ENCODE data around the gene IFT88. TPM values are rescaled to one million over a fixed set of nuclear protein-coding genes. Genes with fewer than 3 reads are reported as not detected.

The IFT88 gene
- total and polyA plus RNA-seq, 2 of the 4 experiments (the other 2 are of a cell fraction): 5.5 to 8.6 TPM

DNA sequence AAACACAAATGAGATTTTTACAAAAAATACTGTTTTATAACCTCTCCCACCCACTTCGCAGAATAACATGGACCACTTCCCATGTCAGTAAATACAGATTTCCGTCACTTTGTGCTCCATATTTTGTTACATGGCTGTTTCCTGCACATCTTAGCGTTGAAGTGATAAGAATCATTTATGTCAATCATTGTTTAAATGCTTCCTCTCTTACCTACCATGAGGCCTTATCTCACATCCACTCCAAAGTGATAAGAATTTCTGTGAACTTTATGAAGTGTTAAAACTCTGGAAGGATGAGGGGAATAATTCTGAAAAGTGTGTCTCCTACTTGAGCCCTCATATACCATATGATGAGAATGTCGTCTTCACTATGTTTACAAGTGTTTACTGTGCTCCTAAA, 100.0 kb downstream of the IFT88 start:
- H2AK5ac ChIP-seq (ENCODE audit: low read depth, low read length): no peak overlapping the region
- CTCF ChIA-PET: no interaction called here
- intact Hi-C loops (cut with micrococcal nuclease): no loop called here

More for the DNA sequence above, 100.0 kb downstream of the IFT88 start:
- Histone ChIP-seq H3K27me3 (ENCODE audit: control insufficient read depth, insufficient read depth, low read length) (no peaks in the 10 kb centered on the region), H3K23ac (ENCODE audit: low read depth, low read length) (no peak overlapping the region), H2AFZ (replicated peaks; ENCODE audit: low read length, poor library complexity) (no peak overlapping the region), H3K9me3 (ENCODE audit: control insufficient read depth, insufficient read depth, low read length) (no peaks in the 10 kb centered on the region), H3K4me3 (ENCODE audit: insufficient read depth, low read depth, low read length) (no peak overlapping the region), H2BK5ac (ENCODE audit: low read depth, low read length, poor library complexity, severe bottlenecking) (no peak overlapping the region), H3K4me1 (ENCODE audit: control insufficient read depth, insufficient read depth, low read length) (peaks cover 2% of the 10 kb centered on the region; the same call in 1 of the 2 replicates), H3K14ac (replicated peaks; ENCODE audit: low read depth, low read length) (no peak overlapping the region), H2BK20ac (ENCODE audit: low read depth, low read length) (no peak overlapping the region), H4K8ac (ENCODE audit: low read depth in 2 of 2, low read length in 2 of 2) (no peak overlapping the region), H3K4me2 (ENCODE audit: low read depth, low read length) (no peak overlapping the region), H2AK9ac (replicated peaks; ENCODE audit: low read depth, low read length, poor library complexity) (no peak overlapping the region), H3K9me1 (ENCODE audit: insufficient read depth, low read length) (0 out of 2 replicates have a peak, but pooled peaks cover 3% of the 10 kb centered on the region), H2BK120ac (ENCODE audit: low read depth, low read length) (no peak overlapping the region), H3K18ac (ENCODE audit: low read depth, low read length) (no peak overlapping the region), H3K79me1 (ENCODE audit: low read depth in 1 of 2, low read length in 2 of 2) (no peaks in the 10 kb centered on the region), H4K5ac (ENCODE audit: low read depth, low read length) (no peak overlapping the region), H3K56ac (ENCODE audit: extremely low read depth, insufficient read depth, low read length) (no peak overlapping the region), H3K9ac (ENCODE audit: low read depth, low read length) (no peak overlapping the region), H4K20me1 (ENCODE audit: insufficient read depth, low read length) (no peaks in the 10 kb centered on the region), H2BK15ac (ENCODE audit: low read depth, low read length) (no peak overlapping the region), H3K4ac (ENCODE audit: low read depth, low read length) (no peak overlapping the region), H3K36me3 (ENCODE audit: control insufficient read depth, insufficient read depth, low read length) (no peaks in the 10 kb centered on the region), H3K27ac (ENCODE audit: insufficient read depth, low read length) (no peak overlapping the region), H4K91ac (ENCODE audit: insufficient read depth, low read depth, low read length) (no peak overlapping the region)
- ATAC-seq (ENCODE audit: low read depth) (no peak), DNase-seq (no peak)
- POLR2A ChIA-PET (ENCODE audit: unreplicated experiment): no interaction called here
- no TSS peak for BruUV-seq (replicated peaks)
- in situ Hi-C loops (cut with MboI; ENCODE audit: low sequenced_read_pairs): no loop called here
- dilution Hi-C loops (cut with HindIII; ENCODE audit: low sequenced_read_pairs, unreplicated experiment): no loop called here
- no CpG with 5 or more reads among the region's 4 CpGs for WGBS, 2 experiments (ENCODE audit: extremely low coverage in 2 of 2, insufficient read length in 1 of 2)
- TF ChIP-seq RFX5 (IDR thresholded peaks at IDR 0.05; ENCODE audit: low read depth, low read length) (no peak), MXI1 (IDR thresholded peaks at IDR 0.05; ENCODE audit: borderline replicate concordance, low read depth, low read length) (no peak), RCOR1 (IDR thresholded peaks at IDR 0.05; ENCODE audit: insufficient replicate concordance, low read length) (no peak), NFE2L2 (IDR thresholded peaks at IDR 0.05; ENCODE audit: low read depth, low read length) (no peak), RAD21 (IDR thresholded peaks at IDR 0.05; ENCODE audit: low read length) (no peak), FOS (IDR thresholded peaks at IDR 0.05; ENCODE audit: low read depth, low read length) (no peak), POLR2A (IDR thresholded peaks at IDR 0.05; ENCODE audit: low read depth, low read length) (no peak), MAZ (IDR thresholded peaks at IDR 0.05; ENCODE audit: borderline replicate concordance, low read depth, low read length) (no peak), MAFK (IDR thresholded peaks at IDR 0.05; ENCODE audit: low read depth, low read length) (no peak), BHLHE40 (IDR thresholded peaks at IDR 0.05; ENCODE audit: low read depth, low read length) (no peak), CHD1 (IDR thresholded peaks at IDR 0.05; ENCODE audit: low read depth, low read length) (no peak), SMC3 (IDR thresholded peaks at IDR 0.05; ENCODE audit: low read depth, low read length) (no peak), CEBPB (IDR thresholded peaks at IDR 0.05; ENCODE audit: low read depth, low read length) (no peak)
- TF ChIP-seq, protein P1, sequence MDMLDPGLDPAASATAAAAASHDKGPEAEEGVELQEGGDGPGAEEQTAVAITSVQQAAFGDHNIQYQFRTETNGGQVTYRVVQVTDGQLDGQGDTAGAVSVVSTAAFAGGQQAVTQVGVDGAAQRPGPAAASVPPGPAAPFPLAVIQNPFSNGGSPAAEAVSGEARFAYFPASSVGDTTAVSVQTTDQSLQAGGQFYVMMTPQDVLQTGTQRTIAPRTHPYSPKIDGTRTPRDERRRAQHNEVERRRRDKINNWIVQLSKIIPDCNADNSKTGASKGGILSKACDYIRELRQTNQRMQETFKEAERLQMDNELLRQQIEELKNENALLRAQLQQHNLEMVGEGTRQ (IDR thresholded peaks at IDR 0.05; ENCODE audit: low read depth, low read length): no peak
- TF ChIP-seq, protein P2, sequence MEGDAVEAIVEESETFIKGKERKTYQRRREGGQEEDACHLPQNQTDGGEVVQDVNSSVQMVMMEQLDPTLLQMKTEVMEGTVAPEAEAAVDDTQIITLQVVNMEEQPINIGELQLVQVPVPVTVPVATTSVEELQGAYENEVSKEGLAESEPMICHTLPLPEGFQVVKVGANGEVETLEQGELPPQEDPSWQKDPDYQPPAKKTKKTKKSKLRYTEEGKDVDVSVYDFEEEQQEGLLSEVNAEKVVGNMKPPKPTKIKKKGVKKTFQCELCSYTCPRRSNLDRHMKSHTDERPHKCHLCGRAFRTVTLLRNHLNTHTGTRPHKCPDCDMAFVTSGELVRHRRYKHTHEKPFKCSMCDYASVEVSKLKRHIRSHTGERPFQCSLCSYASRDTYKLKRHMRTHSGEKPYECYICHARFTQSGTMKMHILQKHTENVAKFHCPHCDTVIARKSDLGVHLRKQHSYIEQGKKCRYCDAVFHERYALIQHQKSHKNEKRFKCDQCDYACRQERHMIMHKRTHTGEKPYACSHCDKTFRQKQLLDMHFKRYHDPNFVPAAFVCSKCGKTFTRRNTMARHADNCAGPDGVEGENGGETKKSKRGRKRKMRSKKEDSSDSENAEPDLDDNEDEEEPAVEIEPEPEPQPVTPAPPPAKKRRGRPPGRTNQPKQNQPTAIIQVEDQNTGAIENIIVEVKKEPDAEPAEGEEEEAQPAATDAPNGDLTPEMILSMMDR (conservative IDR thresholded peaks at IDR 0.05; ENCODE audit: low read depth, low read length): no peak
- TF ChIP-seq, protein P3, sequence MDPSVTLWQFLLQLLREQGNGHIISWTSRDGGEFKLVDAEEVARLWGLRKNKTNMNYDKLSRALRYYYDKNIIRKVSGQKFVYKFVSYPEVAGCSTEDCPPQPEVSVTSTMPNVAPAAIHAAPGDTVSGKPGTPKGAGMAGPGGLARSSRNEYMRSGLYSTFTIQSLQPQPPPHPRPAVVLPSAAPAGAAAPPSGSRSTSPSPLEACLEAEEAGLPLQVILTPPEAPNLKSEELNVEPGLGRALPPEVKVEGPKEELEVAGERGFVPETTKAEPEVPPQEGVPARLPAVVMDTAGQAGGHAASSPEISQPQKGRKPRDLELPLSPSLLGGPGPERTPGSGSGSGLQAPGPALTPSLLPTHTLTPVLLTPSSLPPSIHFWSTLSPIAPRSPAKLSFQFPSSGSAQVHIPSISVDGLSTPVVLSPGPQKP (IDR thresholded peaks at IDR 0.05; ENCODE audit: borderline replicate concordance, low read depth, low read length): no peak

Measured in IMR-90 (cell line).